Measurements from ENCODE around the gene AVPI1. TPM values are rescaled to one million over a fixed set of nuclear protein-coding genes. Genes with fewer than 3 reads are reported as not detected.
A peak's percentile ranks its signal among the peaks of the same experiment; 100 is the strongest.

AVPI1 gene
- polyA plus RNA-seq, 3 donors, result 2.0 to 11.2 (median 2.9) TPM

DNA sequence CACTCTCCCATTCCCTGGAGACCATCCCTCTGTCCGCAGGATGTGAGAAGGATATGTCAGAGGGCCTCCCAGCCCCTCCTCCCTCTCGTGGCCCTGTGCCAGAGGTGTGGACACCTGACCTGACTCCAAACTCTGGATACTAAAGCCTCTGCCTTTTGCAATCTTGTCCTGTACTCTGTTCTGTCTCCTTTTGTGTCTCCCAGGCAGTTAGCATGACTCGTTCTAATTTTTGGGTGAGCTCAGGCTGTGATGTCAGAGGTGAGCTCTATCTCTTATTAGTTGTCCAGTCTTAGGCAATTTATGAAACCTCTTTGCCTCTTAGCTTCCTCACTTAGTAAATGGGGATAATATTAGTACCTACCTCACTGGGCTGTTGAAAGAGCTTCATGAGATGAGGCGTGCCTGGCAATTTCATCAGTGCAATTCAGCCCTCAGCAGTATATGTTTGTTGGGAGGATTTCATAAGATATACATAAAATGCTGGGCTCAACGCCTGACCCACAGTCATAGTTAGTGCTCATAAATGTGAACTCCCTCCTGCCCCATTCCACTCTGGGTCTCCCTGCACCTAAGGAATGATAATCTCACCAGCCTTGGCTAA is 37.4 kb upstream of the AVPI1 start:
- Histone ChIP-seq H3K9ac (ENCODE audit: insufficient read depth, low read length, poor library complexity, severe bottlenecking) (no peak overlapping the region), H3K79me2 (ENCODE audit: insufficient read depth, low read length) (no peaks in the 10 kb centered on the region)
- H3K9me3 Mint-ChIP-seq, result peaks cover 0 to 5% (median 0%) of the 10 kb centered on the region in 7 donors

DNA sequence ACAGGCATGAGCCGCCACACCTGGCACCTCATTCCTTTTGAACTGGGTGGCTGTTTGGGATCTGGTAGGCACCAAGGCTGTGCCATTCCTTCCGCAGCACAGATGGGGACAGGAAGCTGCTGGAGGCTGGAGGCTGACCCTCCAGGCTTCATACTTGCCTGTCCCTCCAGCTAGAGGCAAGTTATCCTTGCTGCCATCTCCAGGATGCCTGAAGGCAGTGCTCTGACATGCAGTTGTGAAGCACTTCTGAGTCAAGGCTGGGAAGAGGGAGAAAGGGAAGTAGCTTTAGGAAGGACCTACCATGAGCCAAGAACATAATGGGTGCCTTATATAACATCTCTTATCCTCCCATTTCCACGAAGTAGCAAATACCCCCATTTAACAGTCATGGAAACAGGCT is 36.0 kb upstream of the AVPI1 start:
- intact Hi-C loops (cut with micrococcal nuclease), result no loop called here
- Histone ChIP-seq H3K27ac (ENCODE audit: low read depth in 1 of 2, low read length in 2 of 2) (no peak overlapping the region), H3K9ac (ENCODE audit: insufficient read depth, low read length, poor library complexity, severe bottlenecking) (no peak overlapping the region), H3K4me3 (replicated peaks in 1 of 3; ENCODE audit: low read depth in 2 of 3, low read length in 3 of 3) (no peak overlapping the region), H4K20me1 (ENCODE audit: insufficient read depth, low read length) (peaks cover 14% of the 10 kb centered on the region), H3K9me3 (replicated peaks in 1 of 2; ENCODE audit: control insufficient read depth in 1 of 2, insufficient read depth in 1 of 2, low read length in 2 of 2) (no peaks in the 10 kb centered on the region), H3K36me3 (replicated peaks in 1 of 2; ENCODE audit: control insufficient read depth in 1 of 2, insufficient read depth in 2 of 2, low read length in 2 of 2) (peaks cover 0 to 14% of the 10 kb centered on the region in 2 donors), H3K79me2 (ENCODE audit: insufficient read depth, low read length) (no peaks in the 10 kb centered on the region), H3K4me1 (ENCODE audit: control insufficient read depth in 1 of 2, insufficient read depth in 2 of 2, low read length in 2 of 2) (peaks cover 21 to 22% of the 10 kb centered on the region in 2 donors), H3K4me2 (replicated peaks; ENCODE audit: extremely low read depth, low read length, poor library complexity, severe bottlenecking) (no peak overlapping the region), H2AFZ (ENCODE audit: insufficient read depth, low read depth, low read length, poor library complexity, severe bottlenecking) (no peak overlapping the region), H3K27me3 (ENCODE audit: control insufficient read depth in 2 of 2, insufficient read depth in 2 of 2, low read length in 2 of 2) (no peaks in the 10 kb centered on the region)
- Mint-ChIP-seq H3K4me1 (peaks cover 24% of the 10 kb centered on the region), H3K36me3 (peaks cover 14 to 16% of the 10 kb centered on the region in 2 donors), H3K4me3 (no peak overlapping the region), H3K27me3 (ENCODE audit: low read depth in 3 of 3) (no peaks in the 10 kb centered on the region), H3K27ac (peak overlapping the region; percentile 33 to 93 (median 68)), H3K9me3 (peaks cover 0 to 3% (median 0%) of the 10 kb centered on the region in 7 donors)
- TF ChIP-seq, protein P1, sequence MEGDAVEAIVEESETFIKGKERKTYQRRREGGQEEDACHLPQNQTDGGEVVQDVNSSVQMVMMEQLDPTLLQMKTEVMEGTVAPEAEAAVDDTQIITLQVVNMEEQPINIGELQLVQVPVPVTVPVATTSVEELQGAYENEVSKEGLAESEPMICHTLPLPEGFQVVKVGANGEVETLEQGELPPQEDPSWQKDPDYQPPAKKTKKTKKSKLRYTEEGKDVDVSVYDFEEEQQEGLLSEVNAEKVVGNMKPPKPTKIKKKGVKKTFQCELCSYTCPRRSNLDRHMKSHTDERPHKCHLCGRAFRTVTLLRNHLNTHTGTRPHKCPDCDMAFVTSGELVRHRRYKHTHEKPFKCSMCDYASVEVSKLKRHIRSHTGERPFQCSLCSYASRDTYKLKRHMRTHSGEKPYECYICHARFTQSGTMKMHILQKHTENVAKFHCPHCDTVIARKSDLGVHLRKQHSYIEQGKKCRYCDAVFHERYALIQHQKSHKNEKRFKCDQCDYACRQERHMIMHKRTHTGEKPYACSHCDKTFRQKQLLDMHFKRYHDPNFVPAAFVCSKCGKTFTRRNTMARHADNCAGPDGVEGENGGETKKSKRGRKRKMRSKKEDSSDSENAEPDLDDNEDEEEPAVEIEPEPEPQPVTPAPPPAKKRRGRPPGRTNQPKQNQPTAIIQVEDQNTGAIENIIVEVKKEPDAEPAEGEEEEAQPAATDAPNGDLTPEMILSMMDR (IDR thresholded peaks at IDR 0.05), result no peak
- peak in 1 of 3 donors; percentile 33 for DNase-seq
- WGBS (ENCODE audit: insufficient coverage), result 86% methylated on average over 3 of the region's 3 CpGs

More for the DNA sequence above, 37.4 kb upstream of the AVPI1 start:
- no peak overlapping the region for H3K4me2 ChIP-seq (replicated peaks; ENCODE audit: extremely low read depth, low read length, poor library complexity, severe bottlenecking)
- Mint-ChIP-seq H3K36me3 (peaks cover 5 to 8% of the 10 kb centered on the region in 2 donors), H3K4me1 (peaks cover 16% of the 10 kb centered on the region), H3K4me3 (no peak overlapping the region), H3K27me3 (ENCODE audit: low read depth in 3 of 3) (no peaks in the 10 kb centered on the region), H3K27ac (peak overlapping the region; percentile 74 to 94 (median 91))
- H3K4me1 ChIP-seq (ENCODE audit: control insufficient read depth in 1 of 2, insufficient read depth in 2 of 2, low read length in 2 of 2), result peaks cover 15 to 18% of the 10 kb centered on the region in 2 donors
- peak; percentile 71 to 89 (median 82) for DNase-seq
- TF ChIP-seq, protein P1 (IDR thresholded peaks at IDR 0.05), result no peak
- peaks cover 0 to 4% of the 10 kb centered on the region in 2 donors for H3K36me3 ChIP-seq (replicated peaks in 1 of 2; ENCODE audit: control insufficient read depth in 1 of 2, insufficient read depth in 2 of 2, low read length in 2 of 2)
- no peaks in the 10 kb centered on the region for H3K27me3 ChIP-seq (ENCODE audit: control insufficient read depth in 2 of 2, insufficient read depth in 2 of 2, low read length in 2 of 2)
- H3K9me3 ChIP-seq (replicated peaks in 1 of 2; ENCODE audit: control insufficient read depth in 1 of 2, insufficient read depth in 1 of 2, low read length in 2 of 2), result no peaks in the 10 kb centered on the region
- intact Hi-C loops (cut with micrococcal nuclease), result no loop called here
- no peak overlapping the region for H3K4me3 ChIP-seq (replicated peaks in 1 of 3; ENCODE audit: low read depth in 2 of 3, low read length in 3 of 3)
- no peak overlapping the region for H2AFZ ChIP-seq (ENCODE audit: insufficient read depth, low read depth, low read length, poor library complexity, severe bottlenecking)
- H3K27ac ChIP-seq (ENCODE audit: low read depth in 1 of 2, low read length in 2 of 2), result peak overlapping the region in 1 of 2 donors; percentile 50
- 60% methylated on average over 1 of the region's 5 CpGs for WGBS (ENCODE audit: insufficient coverage)
- H4K20me1 ChIP-seq (ENCODE audit: insufficient read depth, low read length), result no peaks in the 10 kb centered on the region

Measured in CD14-positive monocyte (primary cell).